ENCODE measurements around the gene NVL.

The NVL gene

DNA sequence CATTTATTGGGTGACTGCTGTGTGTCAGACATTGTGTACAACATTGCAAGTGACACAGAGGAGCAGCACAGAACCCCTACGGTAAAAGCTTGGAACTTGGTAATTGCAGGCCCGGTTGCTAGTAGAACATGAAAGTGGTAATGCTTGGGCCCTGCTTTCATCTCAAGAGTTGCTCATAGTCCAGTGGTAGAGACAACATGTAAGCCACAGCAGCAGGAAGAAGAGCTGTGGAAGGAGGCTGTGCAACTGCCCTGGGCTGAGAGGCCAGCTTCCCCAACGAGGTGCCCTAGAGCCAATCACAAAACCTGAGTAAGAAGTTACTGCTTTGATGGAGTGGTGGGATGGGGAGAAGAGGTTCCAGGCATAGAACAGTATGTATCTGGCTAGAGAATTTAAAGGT lies 45.1 kb upstream of the NVL start:
- Histone ChIP-seq H3K27me3 (ENCODE audit: insufficient read depth, low read length, poor library complexity) (no peaks in the 10 kb centered on the region), H3K36me3 (ENCODE audit: insufficient read depth, low read length) (peaks cover 77% of the 10 kb centered on the region), H3K79me2 (ENCODE audit: insufficient read depth, low read length) (no peaks in the 10 kb centered on the region), H3K4me3 (ENCODE audit: low read depth in 1 of 2, low read length in 2 of 2) (no peak overlapping the region), H3K4me1 (ENCODE audit: insufficient read depth, low read length) (peaks cover 13% of the 10 kb centered on the region), H3K4me2 (ENCODE audit: insufficient read depth, low read length) (no peak overlapping the region), H3K9ac (ENCODE audit: low read depth, low read length) (no peak overlapping the region), H2AFZ (ENCODE audit: low read depth, low read length) (no peak overlapping the region), H4K20me1 (ENCODE audit: insufficient read depth, low read length) (peaks cover 49% of the 10 kb centered on the region), H3K9me3 (ENCODE audit: insufficient read depth, low read length, severe bottlenecking) (no peaks in the 10 kb centered on the region), H3K27ac (ENCODE audit: low read length) (no peak overlapping the region)
- ATAC-seq (ENCODE audit: insufficient read depth, low read depth) = no peak
- TF ChIP-seq EZH2 (IDR thresholded peaks at IDR 0.05; ENCODE audit: borderline replicate concordance, low read depth, low read length, severe bottlenecking) = no peak
- TF ChIP-seq, protein P1, sequence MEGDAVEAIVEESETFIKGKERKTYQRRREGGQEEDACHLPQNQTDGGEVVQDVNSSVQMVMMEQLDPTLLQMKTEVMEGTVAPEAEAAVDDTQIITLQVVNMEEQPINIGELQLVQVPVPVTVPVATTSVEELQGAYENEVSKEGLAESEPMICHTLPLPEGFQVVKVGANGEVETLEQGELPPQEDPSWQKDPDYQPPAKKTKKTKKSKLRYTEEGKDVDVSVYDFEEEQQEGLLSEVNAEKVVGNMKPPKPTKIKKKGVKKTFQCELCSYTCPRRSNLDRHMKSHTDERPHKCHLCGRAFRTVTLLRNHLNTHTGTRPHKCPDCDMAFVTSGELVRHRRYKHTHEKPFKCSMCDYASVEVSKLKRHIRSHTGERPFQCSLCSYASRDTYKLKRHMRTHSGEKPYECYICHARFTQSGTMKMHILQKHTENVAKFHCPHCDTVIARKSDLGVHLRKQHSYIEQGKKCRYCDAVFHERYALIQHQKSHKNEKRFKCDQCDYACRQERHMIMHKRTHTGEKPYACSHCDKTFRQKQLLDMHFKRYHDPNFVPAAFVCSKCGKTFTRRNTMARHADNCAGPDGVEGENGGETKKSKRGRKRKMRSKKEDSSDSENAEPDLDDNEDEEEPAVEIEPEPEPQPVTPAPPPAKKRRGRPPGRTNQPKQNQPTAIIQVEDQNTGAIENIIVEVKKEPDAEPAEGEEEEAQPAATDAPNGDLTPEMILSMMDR (IDR thresholded peaks at IDR 0.05; ENCODE audit: borderline replicate concordance, extremely low read depth, low read length, poor library complexity, severe bottlenecking) = no peak
- DNase-seq = no peak

DNA sequence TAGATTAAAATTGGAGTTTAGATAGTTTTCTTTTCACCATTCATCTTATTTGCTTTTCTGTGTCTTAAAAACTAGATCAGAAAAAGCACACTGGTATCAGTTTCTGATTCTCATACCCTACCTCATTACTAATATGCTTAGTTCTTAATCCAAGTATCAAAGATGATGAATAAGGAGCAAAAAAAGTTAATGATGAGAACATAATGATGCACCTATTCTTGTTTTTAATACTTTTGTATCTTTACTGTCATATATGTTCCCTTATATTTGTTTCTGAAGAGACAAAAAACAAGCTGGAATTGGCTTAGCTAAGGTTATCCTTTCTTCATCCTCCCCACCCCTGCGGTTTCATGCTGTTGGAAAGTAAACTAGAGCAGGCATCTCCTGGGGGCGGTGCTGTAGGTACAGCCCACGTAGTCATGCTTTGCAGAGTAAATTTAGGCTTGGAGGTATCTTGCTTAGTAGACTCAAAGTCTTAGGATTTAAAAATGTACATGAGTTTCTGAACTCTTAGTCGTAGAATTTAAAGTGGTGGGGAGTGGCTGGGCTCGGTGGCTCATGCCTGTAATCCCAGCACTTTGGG lies 43.1 kb upstream of the NVL start:
- Histone ChIP-seq H3K4me1 (ENCODE audit: insufficient read depth, low read length) (no peaks in the 10 kb centered on the region), H3K4me2 (ENCODE audit: insufficient read depth, low read length) (no peak overlapping the region), H2AFZ (ENCODE audit: low read depth, low read length) (no peak overlapping the region), H3K36me3 (ENCODE audit: insufficient read depth, low read length) (peaks cover 83% of the 10 kb centered on the region), H4K20me1 (ENCODE audit: insufficient read depth, low read length) (peaks cover 39% of the 10 kb centered on the region), H3K27ac (ENCODE audit: low read length) (no peak overlapping the region), H3K9me3 (ENCODE audit: insufficient read depth, low read length, severe bottlenecking) (no peaks in the 10 kb centered on the region), H3K4me3 (ENCODE audit: low read depth in 1 of 2, low read length in 2 of 2) (no peak overlapping the region), H3K79me2 (ENCODE audit: insufficient read depth, low read length) (no peaks in the 10 kb centered on the region), H3K9ac (ENCODE audit: low read depth, low read length) (no peak overlapping the region), H3K27me3 (ENCODE audit: insufficient read depth, low read length, poor library complexity) (no peaks in the 10 kb centered on the region)
- ATAC-seq (ENCODE audit: insufficient read depth, low read depth) (no peak), DNase-seq (no peak)
- TF ChIP-seq, protein P1 (IDR thresholded peaks at IDR 0.05; ENCODE audit: borderline replicate concordance, extremely low read depth, low read length, poor library complexity, severe bottlenecking) = no peak
- TF ChIP-seq EZH2 (IDR thresholded peaks at IDR 0.05; ENCODE audit: borderline replicate concordance, low read depth, low read length, severe bottlenecking) = no peak

DNA sequence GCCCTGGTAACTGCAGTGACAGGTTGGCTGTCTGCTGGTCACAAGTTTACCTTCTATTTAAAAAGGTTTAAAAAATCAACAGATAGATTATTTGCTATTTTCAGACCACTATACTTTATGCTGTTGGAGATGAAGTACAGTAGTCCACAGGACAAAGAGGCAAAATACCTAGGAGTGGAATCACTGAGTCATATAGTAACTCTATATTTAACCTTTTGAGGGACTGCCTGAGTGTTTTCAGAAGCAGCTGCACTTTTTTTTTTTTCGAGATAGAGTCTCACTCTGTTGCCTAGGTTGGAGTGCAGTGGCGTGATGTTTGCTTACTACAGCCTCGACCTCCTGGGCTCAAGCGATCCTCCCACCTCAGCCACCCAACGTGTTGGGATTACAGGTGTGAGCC lies 38.4 kb upstream of the NVL start:
- Histone ChIP-seq H3K36me3 (ENCODE audit: insufficient read depth, low read length) (peaks cover 82% of the 10 kb centered on the region), H3K4me1 (ENCODE audit: insufficient read depth, low read length) (no peaks in the 10 kb centered on the region), H3K4me3 (ENCODE audit: low read depth in 1 of 2, low read length in 2 of 2) (no peak overlapping the region), H4K20me1 (ENCODE audit: insufficient read depth, low read length) (peaks cover 8% of the 10 kb centered on the region), H3K4me2 (ENCODE audit: insufficient read depth, low read length) (no peak overlapping the region), H3K79me2 (ENCODE audit: insufficient read depth, low read length) (peaks cover 15% of the 10 kb centered on the region), H3K27me3 (ENCODE audit: insufficient read depth, low read length, poor library complexity) (no peaks in the 10 kb centered on the region), H3K9me3 (ENCODE audit: insufficient read depth, low read length, severe bottlenecking) (no peaks in the 10 kb centered on the region), H3K27ac (ENCODE audit: low read length) (no peak overlapping the region), H2AFZ (ENCODE audit: low read depth, low read length) (no peak overlapping the region), H3K9ac (ENCODE audit: low read depth, low read length) (no peak overlapping the region)
- TF ChIP-seq, protein P1 (IDR thresholded peaks at IDR 0.05; ENCODE audit: borderline replicate concordance, extremely low read depth, low read length, poor library complexity, severe bottlenecking) = no peak
- TF ChIP-seq EZH2 (IDR thresholded peaks at IDR 0.05; ENCODE audit: borderline replicate concordance, low read depth, low read length, severe bottlenecking) = no peak
- no peak for DNase-seq
- ATAC-seq (ENCODE audit: insufficient read depth, low read depth) = no peak

Measured in DND-41 (cell line).